Activated CD8-positive, alpha-beta memory T cell treated with anti-CD3 and anti-CD28 coated beads for 36 hours (primary cell): ENCODE measurements around the gene KRT5. TPM values are rescaled to one million over a fixed set of nuclear protein-coding genes. Genes with fewer than 3 reads are reported as not detected.

Source experiments
- CTCF ChIA-PET: fragments of 350-600 bp; sonication (Branson Sonifier 250); formaldehyde crosslinking; loops from one replicate; lab custom pipeline; 2021; ENCODE audit warnings: antibody characterized with exemption; lab: Charles Lee
- POLR2A ChIA-PET: fragments of 350-600 bp; sonication (Branson Sonifier 250); formaldehyde crosslinking; loops from one replicate; lab custom pipeline; 2021; ENCODE audit warnings: antibody characterized with exemption; lab: Charles Lee
- total RNA-seq, 2 experiments: library from RNA; stranded (reverse); gene quantifications; one replicate each; pipeline ENCODE4 v1.2.3, GENCODE V29; 2021

Gene KRT5
- total RNA-seq, 2 experiments from 2014 or later = not detected

GRCh38 chr12:52464897-52465296 lies 55.3 kb downstream of the KRT5 start:
- CTCF ChIA-PET = no interaction called here
- POLR2A ChIA-PET = no interaction called here

Other genes starting within 250 kb of the KRT5 start
- not detected for gene KRT86, start 245.7 kb downstream of the KRT5 start, total RNA-seq
- gene KRT81, start 228.9 kb downstream of the KRT5 start, total RNA-seq = not detected
- gene KRT83, start 199.0 kb downstream of the KRT5 start, total RNA-seq = not detected
- not detected for gene KRT85, start 152.9 kb downstream of the KRT5 start, total RNA-seq
- gene KRT84, start 134.7 kb downstream of the KRT5 start, total RNA-seq = not detected
- gene KRT82, start 114.1 kb downstream of the KRT5 start, total RNA-seq = not detected
- gene KRT75, start 86.0 kb downstream of the KRT5 start, total RNA-seq = not detected
- gene KRT6B, start 68.2 kb downstream of the KRT5 start, total RNA-seq = not detected
- not detected for gene KRT6C, start 46.6 kb downstream of the KRT5 start, total RNA-seq
- not detected for gene KRT6A, start 27.1 kb downstream of the KRT5 start, total RNA-seq
- not detected for gene KRT71, start 32.8 kb upstream of the KRT5 start, total RNA-seq
- not detected for gene KRT74, start 53.4 kb upstream of the KRT5 start, total RNA-seq
- gene KRT72, start 81.1 kb upstream of the KRT5 start, total RNA-seq = not detected
- gene KRT73, start 98.2 kb upstream of the KRT5 start, total RNA-seq = not detected
- not detected for gene KRT2, start 131.8 kb upstream of the KRT5 start, total RNA-seq
- gene KRT1, start 160.0 kb upstream of the KRT5 start, total RNA-seq = not detected
- not detected for gene KRT77, start 183.1 kb upstream of the KRT5 start, total RNA-seq